OCI-LY3 (cell line): ENCODE data around the gene TTPAL.

Source experiments
- H2AFZ ChIP-seq: fragments of 200-600, 300-600 bp; shearing (Covaris generic); 2 replicates; pipeline ENCODE4 v1.6.0; 2014; ENCODE audit warnings: antibody characterized with exemption, low read depth, low read length
- H3K27ac ChIP-seq: fragments of 200-600, 300-600 bp; sonication (generic); 2 replicates; pipeline ENCODE4 v1.5.1; 2014; ENCODE audit warnings: mild to moderate bottlenecking, low read length, moderate library complexity, mixed read lengths
- H3K27me3 ChIP-seq: fragments of 200-600, 300-600 bp; sonication (generic); 2 replicates; pipeline ENCODE4 v1.6.1; 2014; ENCODE audit warnings: low read depth, low read length, mixed read lengths
- H3K36me3 ChIP-seq: fragments of 200-600, 300-600 bp; sonication (generic); replicated peaks from 2 replicates; pipeline ENCODE3; 2014; ENCODE audit warnings: low read depth, low read length, mixed read lengths
- H3K4me1 ChIP-seq: fragments of 300-600, 200-600 bp; sonication (generic); 2 replicates; pipeline ENCODE4 v1.6.1; 2014; ENCODE audit warnings: low read length, mixed read lengths
- H3K4me2 ChIP-seq: fragments of 200-600, 300-600 bp; sonication (generic); 2 replicates; pipeline ENCODE4 v1.6.1; 2014; ENCODE audit warnings: low read length, mixed read lengths
- H3K4me3 ChIP-seq: fragments of 300-600, 200-600 bp; sonication (generic); 2 replicates; pipeline ENCODE4 v1.5.1; 2014; ENCODE audit warnings: antibody characterized with exemption, mild to moderate bottlenecking, low read length, moderate library complexity
- H3K79me2 ChIP-seq: fragments of 300-600, 200-600 bp; shearing (Covaris generic); 2 replicates; pipeline ENCODE4 v1.6.1; 2014; ENCODE audit warnings: mild to moderate bottlenecking, low read length, mixed read lengths
- H3K9ac ChIP-seq: fragments of 300-600, 200-600 bp; shearing (Covaris generic); 2 replicates; pipeline ENCODE4 v1.6.0; 2014; ENCODE audit warnings: mild to moderate bottlenecking, low read length, moderate library complexity
- H3K9me3 ChIP-seq: fragments of 200-600, 300-600 bp; shearing (Covaris generic); 2 replicates; pipeline ENCODE4 v1.6.1; 2014; ENCODE audit warnings: low read length, mixed read lengths; ENCODE audit not compliant: insufficient read depth
- H4K20me1 ChIP-seq: fragments of 200-600, 300-600 bp; sonication (generic); 2 replicates; pipeline ENCODE4 v1.6.1; 2016; ENCODE audit warnings: low read length, mixed read lengths; ENCODE audit not compliant: insufficient read depth
- CTCF ChIP-seq: fragments of 200-600, 300-600 bp; sonication (generic); IDR thresholded peaks from 2 replicates; pipeline ENCODE4 v1.5.1; 2014; ENCODE audit warnings: antibody characterized with exemption, low read length, low read depth
- EZH2phosphoT487 ChIP-seq: fragments of 200-600 bp; shearing (Covaris generic); IDR thresholded peaks from 2 replicates; pipeline ENCODE4 v1.6.1; 2018; ENCODE audit warnings: antibody characterized with exemption, mixed run types, low read depth

TTPAL gene

DNA sequence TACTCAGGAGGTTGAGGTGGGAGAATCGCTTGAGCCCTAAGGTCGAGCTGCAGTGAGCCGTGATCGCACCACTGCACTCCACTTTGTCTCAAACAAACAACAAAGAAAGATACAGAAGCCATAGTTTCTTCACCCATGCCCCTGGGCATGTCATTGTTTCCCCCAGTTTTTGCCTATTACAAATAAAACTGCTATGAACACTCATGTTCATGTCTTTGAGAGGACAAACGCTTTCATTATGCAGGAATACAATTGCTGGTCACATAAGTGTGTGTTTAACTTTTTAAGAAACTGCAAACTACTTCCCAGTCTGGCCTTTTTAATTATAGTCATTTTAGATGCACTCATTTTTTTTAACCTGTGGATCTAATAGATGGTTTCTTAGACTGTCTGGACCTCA lies 12.2 kb upstream of the TTPAL start:
- TF ChIP-seq CTCF, result no peak
- TF ChIP-seq EZH2phosphoT487, result no peak
- H3K9me3 ChIP-seq, result no peaks in the 10 kb centered on the region
- no peak overlapping the region for H3K4me3 ChIP-seq
- H4K20me1 ChIP-seq, result no peaks in the 10 kb centered on the region
- peaks cover 26% of the 10 kb centered on the region for H3K27me3 ChIP-seq
- no peak overlapping the region for H3K4me2 ChIP-seq
- no peak overlapping the region for H3K27ac ChIP-seq
- no peaks in the 10 kb centered on the region for H3K4me1 ChIP-seq
- H3K9ac ChIP-seq, result no peak overlapping the region
- H3K79me2 ChIP-seq, result no peaks in the 10 kb centered on the region
- no peaks in the 10 kb centered on the region for H3K36me3 ChIP-seq
- H2AFZ ChIP-seq, result no peak overlapping the region

GRCh38 chr20:44464514-44464913 lies 11.2 kb upstream of the TTPAL start:
- TF ChIP-seq EZH2phosphoT487, result no peak
- TF ChIP-seq CTCF, result no peak
- H3K4me2 ChIP-seq, result no peak overlapping the region
- peaks cover 34% of the 10 kb centered on the region for H3K27me3 ChIP-seq
- H3K9me3 ChIP-seq, result no peaks in the 10 kb centered on the region
- H3K4me3 ChIP-seq, result no peak overlapping the region
- no peaks in the 10 kb centered on the region for H3K4me1 ChIP-seq
- no peaks in the 10 kb centered on the region for H3K36me3 ChIP-seq
- H2AFZ ChIP-seq, result no peak overlapping the region
- H3K9ac ChIP-seq, result no peak overlapping the region
- no peaks in the 10 kb centered on the region for H3K79me2 ChIP-seq
- H3K27ac ChIP-seq, result no peak overlapping the region
- H4K20me1 ChIP-seq, result no peaks in the 10 kb centered on the region

- no peak overlapping the region for H2AFZ ChIP-seq
Observed at GRCh38 chr20:44465001-44465560, 10.6 kb upstream of the TTPAL start.

DNA sequence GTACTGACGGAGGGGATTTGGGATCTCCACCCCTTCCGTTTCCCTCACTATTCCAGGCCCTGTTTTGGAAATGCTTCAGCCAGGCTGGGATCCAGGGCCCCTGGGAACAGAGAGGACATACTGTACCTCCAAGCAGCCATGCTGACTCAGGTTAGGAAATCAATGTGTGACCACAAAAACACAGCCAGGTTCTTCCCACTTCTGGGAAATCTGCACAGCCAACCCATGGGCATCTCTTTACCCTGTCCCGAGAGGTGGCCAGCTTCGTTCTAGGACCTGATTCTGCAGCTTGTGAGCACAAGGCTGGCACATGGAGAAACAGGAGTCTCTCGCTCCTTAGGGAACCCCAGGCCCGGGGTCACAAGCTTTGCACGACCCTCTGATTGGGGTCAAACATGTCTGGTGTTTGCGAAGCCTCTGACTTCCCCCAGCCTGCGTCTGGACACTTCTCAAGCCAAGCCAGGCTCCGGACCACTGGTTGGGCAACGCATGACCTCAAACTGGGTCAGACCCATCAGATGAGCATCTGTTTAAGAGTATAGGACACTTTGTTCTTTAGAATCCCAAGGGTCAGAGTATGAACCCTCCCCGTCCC lies 8.3 kb upstream of the TTPAL start:
- Histone ChIP-seq H4K20me1 (no peaks in the 10 kb centered on the region), H3K4me1 (no peaks in the 10 kb centered on the region), H3K79me2 (no peaks in the 10 kb centered on the region), H3K4me2 (no peak overlapping the region), H3K9me3 (no peaks in the 10 kb centered on the region), H2AFZ (no peak overlapping the region), H3K36me3 (no peaks in the 10 kb centered on the region), H3K27me3 (peaks cover 47% of the 10 kb centered on the region), H3K4me3 (no peak overlapping the region), H3K9ac (no peak overlapping the region), H3K27ac (no peak overlapping the region)
- TF ChIP-seq CTCF (no peak), EZH2phosphoT487 (no peak)

More at GRCh38 chr20:44465001-44465560, 10.6 kb upstream of the TTPAL start:
- Histone ChIP-seq H3K4me3 (no peak overlapping the region), H3K27me3 (peaks cover 36% of the 10 kb centered on the region), H3K36me3 (no peaks in the 10 kb centered on the region), H3K4me2 (no peak overlapping the region), H3K9ac (no peak overlapping the region), H3K9me3 (no peaks in the 10 kb centered on the region), H3K79me2 (no peaks in the 10 kb centered on the region), H4K20me1 (no peaks in the 10 kb centered on the region), H3K27ac (no peak overlapping the region), H3K4me1 (no peaks in the 10 kb centered on the region)
- TF ChIP-seq EZH2phosphoT487, result no peak
